CD4-positive, alpha-beta T cell treated with Interleukin-2 at 100 ng/mL for 4 hours (primary cell): ENCODE data around the gene SOX8.

Source experiments
- DNase-seq: peaks from one replicate; pipeline ENCODE4 v3.0.0-alpha.2; 2020; ENCODE audit warnings: low spot score

SOX8 gene

DNA sequence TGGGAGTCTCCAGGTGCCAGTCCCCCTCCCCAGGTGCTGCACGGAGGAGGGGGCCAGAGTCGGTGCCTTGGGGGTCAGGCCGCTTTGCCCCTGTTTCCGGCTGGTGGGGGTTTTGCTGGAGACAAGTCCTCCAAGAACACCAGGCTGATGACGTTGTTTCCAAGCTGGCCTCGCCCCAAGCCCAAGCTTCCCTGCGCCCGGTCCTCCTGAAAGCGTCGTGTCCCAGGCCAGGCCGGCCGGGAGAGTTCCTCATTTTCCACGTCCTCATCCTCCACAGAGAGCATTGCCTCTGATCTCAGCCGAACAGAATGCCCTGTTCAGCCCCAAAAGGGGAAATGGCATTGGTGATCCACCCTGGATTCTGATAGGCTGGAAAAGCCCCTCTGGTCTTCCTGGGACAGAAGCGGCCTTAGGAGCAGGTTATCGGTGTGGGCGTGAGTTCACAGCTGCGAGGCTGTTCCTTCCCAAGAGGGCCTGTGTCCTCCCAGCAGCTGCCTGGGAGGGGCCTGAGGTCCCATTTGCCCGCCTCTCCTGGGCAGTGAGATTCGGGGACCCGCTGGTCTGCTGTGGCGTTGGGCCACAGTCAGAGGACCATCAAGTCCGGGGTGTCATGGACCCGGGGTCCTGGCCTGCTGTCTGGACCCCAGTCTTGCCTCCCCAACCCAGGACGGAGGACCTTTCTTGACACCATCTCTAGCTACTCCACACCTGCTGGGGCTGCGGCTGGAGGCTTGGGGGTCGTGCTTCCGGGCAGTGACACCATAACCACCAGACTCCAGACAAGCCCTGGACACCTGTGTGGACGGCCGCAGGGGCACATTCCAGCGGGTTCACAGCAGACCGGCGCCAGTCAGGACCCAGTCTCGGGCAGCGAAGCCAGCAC, 7.1 kb downstream of the SOX8 start:
- DNase-seq, result no peak

DNA sequence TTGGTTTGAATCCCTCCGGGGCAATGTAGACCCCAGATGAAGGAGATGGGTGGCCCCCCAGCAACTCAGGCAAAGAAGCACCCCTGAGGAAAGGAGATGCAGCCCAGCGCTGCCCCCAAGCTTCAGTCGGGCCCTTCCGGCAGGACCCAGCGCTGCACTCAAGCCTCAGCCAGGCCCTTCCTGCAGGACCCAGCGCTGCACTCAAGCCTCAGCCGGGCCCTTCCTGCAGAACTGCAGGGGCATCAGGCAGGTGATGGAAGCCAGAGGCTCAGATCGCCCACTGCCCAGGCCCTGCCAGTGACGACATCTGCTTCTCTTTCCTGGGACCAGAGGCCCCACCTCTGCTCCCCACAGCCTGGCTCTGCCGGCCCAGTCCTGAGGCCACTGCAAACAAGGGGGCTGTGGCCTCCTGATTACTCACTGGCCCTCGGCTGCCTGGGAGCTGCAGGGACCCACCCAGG, 7.8 kb downstream of the SOX8 start:
- no peak for DNase-seq

DNA sequence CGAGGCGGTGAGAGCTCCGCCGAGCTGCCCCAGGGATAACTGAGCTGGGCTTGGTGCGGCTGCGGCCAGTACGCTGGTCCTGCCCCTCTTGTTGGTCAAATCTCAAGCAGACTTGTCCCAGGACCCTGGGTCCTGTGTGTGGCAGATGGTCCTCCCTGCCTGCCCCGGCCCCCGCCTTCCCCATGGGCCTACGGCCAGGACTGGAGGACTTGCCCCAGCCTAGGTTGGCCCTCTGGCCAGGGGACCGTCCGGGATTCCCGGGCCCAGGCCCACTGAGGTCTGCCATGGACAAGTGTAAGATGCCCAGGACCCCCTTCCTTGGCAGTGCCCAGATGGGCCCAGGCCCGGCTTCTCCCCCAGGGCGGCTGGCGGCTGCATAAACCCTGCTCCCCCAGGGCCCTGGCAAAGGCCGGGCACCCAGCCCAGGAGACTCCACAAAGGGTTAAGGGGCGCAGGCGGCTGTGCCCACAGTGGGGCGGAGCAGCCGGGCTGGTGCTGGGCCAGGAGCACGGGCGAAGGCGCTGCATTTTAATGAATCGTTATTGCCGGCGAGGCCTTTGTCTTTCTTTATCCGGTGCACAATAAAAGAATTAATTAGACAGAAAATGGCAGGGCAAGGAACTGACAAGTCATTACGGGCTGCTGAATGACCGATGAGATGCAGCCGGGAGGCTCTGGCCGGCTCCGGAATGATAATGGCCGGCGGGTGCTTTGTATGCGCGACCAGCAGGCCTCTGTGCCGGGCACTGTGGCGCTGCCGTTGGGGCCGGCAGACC, 9.1 kb downstream of the SOX8 start:
- no peak for DNase-seq

DNA sequence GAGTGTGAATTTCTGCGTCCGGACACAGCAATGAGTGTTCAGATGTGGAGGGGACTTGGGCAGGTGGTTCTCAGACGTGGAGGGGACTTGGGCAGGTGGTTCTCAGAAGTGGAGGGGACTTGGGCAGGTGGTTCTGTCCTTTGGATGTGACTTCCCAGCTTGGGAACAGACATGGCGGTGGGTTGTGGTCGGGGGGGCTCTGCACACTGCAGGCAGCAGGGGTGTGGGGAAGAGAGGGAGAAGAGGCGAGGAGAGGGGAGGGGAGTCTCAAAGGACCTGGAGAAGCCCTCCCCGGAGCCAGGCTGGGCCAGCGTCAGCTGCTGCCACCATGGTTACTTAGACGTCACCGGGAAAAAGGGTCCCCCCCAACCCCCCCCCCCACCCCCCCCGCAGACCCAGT, 9.8 kb downstream of the SOX8 start:
- DNase-seq, result no peak

DNA sequence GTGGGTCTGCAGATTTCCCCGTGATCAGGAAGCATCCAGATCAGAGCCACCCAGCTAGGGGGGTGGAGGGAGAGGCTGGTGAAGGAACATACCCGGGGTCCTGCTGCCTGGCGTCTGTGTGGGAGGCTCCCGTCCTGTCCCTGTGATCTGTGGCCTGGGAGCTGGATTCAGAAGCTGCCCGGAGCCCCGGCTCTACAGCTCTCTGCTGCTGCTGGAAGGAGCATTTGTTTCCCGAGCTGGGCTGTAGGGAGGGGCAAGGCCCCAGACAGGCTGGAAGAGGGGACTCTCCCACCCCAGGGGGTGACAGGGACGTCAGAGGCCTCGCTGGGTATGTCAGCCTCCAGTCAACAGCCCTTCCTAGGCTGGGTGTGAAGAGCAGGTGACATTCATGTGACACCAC, 10.2 kb downstream of the SOX8 start:
- DNase-seq, result no peak

DNA sequence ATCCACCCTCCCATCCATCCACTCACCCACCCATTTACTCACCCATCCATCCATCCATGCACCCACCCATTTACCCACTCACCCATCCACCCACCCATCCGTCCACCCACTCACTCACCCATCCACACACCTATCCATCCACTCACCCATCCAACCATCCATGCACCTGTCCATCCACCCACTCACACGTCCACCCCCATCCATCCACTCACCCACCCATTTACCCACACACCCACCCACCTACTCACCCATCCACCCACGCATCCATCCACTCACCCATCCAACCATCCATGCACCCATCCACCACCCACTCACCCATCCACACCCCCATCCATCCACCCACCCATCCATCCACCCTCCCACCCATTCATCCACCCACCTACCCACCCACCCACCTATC, 12.2 kb downstream of the SOX8 start:
- no peak for DNase-seq

DNA sequence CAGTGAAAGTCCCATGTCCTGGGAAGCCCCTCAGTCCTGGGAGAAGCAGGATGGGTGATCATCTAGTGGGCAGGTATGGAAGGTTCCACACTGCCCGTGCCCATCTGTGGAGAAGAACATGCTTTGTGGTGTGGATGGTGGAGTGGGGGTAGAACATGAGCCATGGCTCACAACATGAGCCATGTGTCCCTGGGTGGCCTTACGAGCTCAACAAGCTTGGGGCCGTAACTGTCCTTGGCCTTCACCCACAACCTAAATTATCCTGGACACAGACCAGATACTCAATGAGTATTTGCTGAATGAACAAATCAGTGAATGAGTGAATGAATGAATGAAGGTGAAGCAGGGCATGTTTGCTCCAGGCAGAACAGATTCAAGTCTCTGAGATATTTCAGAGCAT, 13.5 kb downstream of the SOX8 start:
- DNase-seq, result no peak

DNA sequence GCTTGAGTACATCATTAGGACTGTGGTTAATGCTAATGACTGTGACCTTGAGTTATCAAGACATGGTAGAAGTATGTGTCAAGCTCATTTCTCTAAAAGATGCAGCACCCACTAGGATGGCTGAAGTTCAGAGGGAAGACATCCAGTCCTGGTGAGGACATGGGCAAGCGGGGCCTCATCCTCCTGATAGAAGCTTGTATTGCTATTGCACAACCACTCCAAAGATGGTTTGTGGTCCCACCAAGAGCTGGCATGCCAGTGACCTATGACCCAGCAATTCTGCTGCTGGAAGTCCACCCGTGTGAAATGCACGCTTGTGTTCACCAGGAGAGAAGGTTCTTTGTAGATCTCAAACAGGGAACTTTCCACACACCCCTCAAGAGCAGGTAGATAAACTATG, 14.2 kb downstream of the SOX8 start:
- DNase-seq, result no peak

DNA sequence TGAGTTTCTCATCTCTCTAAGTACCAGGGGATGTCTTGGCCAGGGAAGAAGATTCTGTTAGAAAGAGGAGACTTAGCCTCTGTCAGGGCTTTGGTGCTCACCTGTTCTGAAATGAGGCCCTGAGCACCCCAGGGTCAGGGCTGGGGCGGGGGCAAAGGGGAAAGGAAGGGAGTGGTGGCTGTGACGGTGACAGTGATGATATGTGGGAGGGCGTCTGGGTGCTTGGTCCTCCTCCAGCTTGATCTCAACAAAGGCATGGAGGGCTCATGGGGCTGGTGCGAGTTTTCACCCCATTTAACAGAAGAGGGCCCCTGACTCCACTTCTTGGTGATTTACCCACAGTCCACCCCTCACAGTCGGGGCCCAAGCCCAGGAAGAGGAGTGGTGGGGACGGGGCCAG, 15.1 kb downstream of the SOX8 start:
- DNase-seq, result peak; percentile 51

DNA sequence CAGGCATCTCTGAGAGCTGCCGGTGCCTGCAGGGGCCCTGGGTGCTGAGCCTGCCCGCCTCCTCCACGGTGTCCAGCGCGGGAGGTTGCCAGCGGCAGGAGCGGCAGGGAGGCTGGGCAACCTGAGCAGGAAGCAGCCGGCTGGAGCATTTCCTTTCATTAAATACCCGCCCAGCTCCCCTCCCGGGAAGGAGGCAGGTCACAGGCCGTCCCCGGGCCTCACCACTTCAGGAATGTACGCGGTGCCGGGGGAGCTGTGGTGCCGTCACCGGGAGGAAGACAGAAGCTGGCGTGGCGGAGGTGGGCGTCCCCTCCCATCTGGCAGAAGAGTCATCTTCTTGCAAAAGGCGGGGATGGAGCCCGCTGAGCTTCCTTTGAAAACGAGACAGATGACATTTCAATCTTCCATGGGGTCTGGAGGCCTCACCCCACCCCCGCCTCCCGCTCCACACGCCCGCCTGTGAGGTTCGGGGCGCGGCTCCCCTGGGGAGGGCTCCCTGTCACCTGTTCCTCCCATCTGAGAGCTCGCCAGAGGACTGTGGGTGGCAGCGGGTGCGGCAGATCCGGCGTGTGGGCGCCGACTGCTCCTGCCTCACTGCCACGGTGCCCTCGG, 16.0 kb downstream of the SOX8 start:
- peak; percentile 84 for DNase-seq

DNA sequence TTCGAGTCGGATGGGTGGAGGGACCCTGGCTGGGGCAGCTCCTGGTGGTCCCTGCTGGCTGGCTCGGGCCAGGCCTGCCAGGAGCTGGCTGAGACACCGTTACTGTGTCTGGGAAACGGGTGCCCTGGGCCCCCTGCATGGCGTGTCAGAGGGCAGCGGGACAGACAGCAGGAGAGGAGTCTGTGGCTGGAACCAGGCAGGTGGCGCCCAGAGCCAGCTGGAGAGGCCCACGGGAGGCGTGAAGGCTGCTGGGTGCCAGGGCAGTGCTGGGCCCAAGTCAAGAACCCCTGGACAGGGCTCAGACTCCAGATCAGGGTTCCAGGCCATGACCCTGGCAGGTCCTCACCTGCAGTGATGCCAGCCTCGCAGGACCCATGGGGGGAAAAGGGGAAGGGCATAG, 16.6 kb downstream of the SOX8 start:
- DNase-seq, result no peak

DNA sequence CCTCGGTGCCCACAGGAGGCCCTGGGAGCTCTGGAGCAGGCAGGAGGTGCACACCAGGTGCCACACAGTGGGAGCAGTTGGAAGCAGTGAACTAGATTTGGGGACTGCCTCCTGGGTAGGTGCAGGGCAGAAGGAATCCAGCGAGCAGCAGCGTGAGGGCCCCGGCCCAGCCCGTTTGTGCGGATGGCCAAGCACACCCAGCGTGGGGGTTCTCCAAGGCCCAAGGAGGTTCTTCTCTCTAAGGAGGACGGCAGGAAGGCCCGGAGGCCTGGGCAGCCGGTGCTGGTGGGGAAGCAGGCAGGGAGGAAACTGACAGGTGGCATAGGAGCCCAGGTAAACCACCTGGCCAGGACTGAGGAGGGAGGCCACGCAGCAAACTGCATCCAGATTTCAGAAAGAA, 17.0 kb downstream of the SOX8 start:
- DNase-seq, result no peak

DNA sequence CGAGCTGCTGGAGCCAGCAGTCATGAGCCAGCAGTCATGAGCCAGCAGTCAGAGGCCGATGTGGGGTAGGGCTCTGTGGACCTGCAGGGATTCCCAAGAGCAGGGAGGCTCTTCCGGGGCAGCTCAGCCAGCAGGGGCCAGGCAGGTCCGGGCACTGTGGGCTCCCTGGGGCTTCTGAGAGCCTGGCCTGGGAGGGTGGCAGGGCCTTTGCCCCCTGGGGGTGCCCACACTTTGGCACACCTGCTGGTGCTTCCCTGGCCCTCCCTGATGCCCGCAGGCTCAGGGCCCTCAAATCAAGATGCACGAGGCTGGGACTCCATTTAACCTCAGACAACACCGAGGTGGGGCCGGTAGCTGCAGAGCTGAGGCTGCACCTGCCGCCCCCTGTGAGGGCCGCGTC, 18.1 kb downstream of the SOX8 start:
- no peak for DNase-seq

DNA sequence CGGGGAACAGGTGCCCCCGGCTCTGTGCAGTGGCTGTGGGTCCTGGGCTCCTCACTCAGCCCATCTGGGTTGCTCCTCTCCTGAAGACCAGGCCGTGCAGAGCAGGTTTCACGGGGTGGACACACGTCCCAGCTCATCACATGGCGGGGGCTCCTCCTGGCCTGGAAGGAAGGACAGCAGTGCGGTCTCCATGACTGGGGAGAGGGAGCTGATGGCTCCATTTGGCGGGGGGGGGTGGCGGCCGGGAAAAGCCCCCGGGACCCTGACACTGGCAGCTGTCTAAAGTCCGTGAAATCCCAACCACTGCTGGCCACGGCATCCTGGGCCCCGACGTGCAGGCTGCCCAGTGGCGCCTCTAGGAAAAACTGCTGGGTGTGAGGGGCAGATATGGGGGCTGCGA, 19.0 kb downstream of the SOX8 start:
- DNase-seq, result no peak

DNA sequence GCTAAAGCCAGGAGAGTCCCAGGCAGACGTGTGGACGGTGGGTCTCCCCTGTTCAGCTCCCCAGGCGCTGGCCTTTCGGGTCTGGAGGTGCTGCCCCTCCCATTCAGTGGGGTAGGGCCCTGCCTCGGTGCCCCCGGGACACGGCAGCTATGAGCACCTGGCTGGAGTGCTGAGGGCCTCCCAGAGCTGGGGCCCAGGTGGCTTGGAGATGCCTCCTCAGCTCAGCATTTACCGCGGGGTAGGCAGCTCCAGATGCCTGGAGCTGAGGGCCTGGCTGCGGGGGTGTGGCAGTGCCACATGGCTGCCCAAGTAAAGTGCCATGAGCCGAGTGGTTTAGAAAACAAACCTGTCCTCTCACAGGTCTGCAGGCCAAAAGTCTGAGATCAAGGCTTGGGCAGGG, 19.5 kb downstream of the SOX8 start:
- no peak for DNase-seq

DNA sequence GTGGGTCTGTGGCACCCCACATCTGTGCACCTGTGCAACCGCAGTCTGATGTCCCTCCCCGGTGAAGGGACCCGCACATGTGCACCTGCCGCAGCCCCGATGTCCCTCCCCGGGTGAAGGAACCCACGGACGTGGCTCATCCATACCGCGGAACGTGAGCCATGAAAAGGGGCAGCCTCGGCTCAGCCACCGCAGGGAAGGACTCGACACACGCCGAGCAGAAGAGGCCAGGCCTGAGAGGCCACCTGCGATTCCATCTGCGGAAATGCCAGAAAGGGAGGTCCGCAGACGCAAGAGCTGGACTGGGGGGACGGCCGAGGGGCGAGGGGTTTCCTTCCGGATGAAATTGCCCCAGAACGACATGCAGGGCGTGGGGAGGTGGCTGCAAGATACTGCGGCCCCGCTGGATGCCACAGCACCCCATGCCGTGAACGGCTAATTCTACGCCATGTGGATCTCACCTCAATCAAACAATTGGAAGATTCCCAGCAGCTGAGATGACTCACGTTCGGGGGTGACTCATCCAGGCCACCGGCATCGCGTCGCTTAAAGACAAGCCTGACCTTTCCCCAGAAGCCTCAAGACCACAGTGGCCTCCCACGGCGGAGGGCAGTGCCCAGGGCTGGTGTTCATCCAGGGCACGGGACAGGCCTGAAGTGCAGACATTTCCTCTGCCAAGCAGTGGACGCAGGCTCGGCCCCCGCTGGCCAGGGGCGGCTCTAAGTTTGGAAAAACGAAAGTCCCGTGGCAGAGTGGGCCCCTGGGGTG, 21.0 kb downstream of the SOX8 start:
- peak; percentile 81 for DNase-seq

DNA sequence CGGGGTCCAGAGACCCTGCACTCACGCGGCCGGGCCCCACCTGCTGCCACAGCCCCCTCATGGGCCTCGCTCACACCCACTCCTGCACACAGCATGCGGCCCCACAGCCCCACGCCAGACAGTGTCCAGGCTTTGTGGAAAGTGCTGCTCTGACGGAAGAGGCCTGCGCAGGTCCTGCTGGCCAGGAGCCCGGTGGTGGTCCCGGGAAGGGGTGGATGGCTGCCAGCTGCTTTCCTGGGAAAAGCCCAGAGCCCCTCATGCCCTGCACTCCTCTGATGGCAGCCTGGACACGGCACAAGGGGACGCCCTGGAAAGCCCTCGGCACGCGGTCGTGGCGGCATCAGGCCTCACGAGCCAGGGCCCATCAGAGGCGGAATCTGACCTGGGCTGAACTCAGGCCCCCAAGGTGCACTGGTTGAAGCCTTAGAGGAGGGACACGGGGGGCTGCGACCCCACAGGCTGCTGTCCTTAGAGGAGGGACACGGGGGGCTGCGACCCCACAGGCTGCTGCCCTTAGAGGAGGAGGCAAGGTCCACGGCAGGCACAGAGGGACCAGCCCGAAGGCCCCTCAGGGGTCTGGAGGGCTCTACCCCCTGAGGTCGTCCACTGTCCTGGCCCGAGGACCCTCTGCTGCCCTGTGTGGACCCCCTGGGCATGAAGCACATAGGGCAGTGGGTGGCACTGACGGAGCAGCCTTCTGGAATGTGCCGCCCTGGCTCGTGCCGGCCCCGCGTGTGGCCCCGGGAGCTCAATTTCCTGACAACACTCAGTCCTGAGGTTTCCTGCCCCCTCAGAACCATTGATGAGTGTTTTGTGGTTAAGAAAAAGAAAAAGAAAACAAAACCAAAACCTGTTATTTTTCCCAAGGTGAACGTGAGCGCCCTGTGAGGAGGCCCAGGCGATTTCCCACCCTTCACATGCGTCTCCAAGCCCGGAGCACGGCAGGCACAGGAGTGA, 22.1 kb downstream of the SOX8 start:
- DNase-seq, result peak; percentile 56

DNA sequence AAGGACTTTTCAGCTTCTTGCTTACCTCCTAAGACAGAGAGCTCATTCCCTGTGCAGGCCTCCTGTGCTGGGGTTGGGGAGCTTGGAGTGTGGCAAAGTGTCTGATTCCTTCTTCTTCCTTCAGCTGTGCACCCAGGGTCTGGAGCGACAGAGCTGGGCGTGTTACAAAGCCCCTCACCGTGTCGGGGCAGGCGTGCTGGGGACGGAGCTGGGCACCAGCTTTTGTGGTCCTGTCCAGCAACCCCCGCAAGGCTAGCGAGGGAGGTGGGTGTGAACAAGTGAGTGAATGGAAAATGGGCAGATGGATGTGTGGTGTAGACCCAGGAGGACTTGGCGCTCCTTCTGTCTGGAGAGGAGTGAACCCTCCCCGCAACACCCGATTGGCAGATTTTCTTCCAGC, 23.7 kb downstream of the SOX8 start:
- no peak for DNase-seq

DNA sequence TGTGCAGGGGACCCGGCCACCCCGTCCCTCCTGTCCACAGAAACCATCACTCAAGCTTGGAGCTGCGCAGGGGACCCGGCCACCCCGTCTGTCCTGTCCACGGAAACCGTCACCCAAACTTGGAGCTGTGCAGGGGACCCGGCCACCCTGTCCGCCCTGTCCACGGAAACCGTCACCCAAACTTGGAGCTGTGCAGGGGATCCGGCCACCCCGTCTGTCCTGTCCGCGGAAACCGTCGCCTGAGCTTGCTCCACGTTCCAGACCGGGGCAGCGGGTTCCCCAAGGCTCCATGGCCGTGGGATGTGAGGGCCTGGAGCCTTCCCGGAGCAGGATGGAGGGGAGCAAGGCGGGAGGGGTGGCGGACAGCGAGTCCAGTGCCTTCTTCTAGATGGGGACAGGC, 25.2 kb downstream of the SOX8 start:
- DNase-seq, result no peak

DNA sequence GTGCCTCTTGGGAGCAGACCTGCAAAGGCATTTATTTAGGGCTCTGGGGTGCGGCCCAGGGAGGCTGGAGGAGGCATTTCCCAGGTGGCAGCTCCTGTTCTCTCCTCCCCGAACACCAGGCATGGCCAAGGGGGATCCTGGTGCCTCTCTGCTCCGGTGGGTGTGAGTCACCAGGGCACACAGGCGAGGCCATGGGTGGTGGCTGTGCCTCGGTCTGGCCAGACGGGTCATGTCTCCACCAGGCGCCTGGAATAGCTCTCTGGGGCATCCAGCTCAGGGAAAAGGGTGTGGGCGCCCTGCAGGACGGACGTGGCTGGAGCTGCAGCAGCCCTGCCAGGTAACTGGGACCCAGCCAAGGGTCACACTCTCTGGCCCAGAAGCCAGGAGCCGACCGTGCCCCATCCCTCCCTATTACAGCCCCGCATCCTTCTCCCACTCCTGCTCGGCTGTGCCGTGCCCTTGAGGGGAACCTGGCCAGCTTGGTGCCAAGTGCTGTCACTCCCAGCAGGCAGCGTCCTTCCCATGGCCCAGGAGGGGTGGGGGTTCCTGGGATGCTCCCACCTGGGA, 25.8 kb downstream of the SOX8 start:
- no peak for DNase-seq

DNA sequence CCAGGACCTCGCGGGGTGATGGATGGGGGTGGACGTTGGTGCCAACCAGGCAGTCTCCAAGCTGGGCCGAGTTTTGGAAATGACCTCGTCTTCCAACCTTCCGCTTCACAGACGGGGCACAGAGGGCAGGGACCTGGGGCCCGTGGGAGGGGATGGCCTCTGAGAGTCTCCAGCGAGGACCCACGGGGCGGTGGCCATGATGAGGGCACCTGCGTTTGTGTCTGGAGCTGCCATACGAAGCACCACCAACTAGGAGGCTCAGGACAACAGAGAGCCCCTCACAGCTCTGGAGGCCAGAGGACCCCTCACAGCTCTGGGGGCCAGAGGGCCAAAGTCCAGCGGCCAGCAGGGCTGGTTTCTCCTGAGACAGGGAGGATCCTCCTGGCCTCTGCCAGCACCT, 26.5 kb downstream of the SOX8 start:
- no peak for DNase-seq
